ENCODE results near the gene DDX51.

DNA sequence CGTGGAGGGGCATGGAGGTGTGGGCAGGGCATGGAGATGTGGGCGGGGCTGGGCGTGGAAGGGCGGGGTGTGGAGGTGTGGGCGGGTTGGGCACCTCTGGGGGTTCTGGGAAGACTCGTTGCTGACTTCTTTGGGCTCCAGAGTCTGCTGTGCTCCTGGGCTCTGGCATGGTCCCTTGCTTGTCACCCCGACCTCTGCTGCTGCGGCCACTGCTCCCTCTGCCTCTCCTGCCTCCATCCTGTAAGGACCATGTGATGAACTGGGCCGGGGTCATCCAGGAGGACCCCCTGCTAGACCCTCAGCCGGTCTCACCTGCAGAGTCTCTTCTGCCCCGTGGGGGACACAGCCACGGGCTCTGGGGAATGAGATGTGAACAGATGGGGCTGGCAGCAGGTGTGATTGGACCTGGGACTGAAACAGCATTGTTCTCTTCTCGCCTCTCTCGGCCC, 15.5 kb upstream of the DDX51 start:
- TF ChIP-seq POLR2A (IDR thresholded peaks at IDR 0.05; ENCODE audit: low read length), result no peak
- TF ChIP-seq GATA1 (IDR thresholded peaks at IDR 0.05; ENCODE audit: low read depth, low read length), result no peak
